ENCODE data around the gene ADAM12. TPM values are rescaled to one million over a fixed set of nuclear protein-coding genes. Genes with fewer than 3 reads are reported as not detected.

ADAM12 gene
- total RNA-seq, 2 experiments from 2014 or later = 1.2 to 1.5 TPM

GRCh38 chr10:126417220-126417825, 29.0 kb upstream of the ADAM12 start:
- DNase-seq (no peak), ATAC-seq (ENCODE audit: poor library complexity) (no peak)
- POLR2A ChIA-PET = no interaction called here
- H3K4me1 ChIP-seq (ENCODE audit: insufficient read depth, low read length) = no peaks in the 10 kb centered on the region
- H3K27ac ChIP-seq (ENCODE audit: low read depth in 1 of 2, low read length in 2 of 2) = no peak overlapping the region
- H3K27me3 ChIP-seq (ENCODE audit: control insufficient read depth in 1 of 2, insufficient read depth in 2 of 2, low read length in 2 of 2) = no peaks in the 10 kb centered on the region
- no peaks in the 10 kb centered on the region for H3K36me3 ChIP-seq (ENCODE audit: insufficient read depth, low read length)
- no peak overlapping the region for H3K4me3 Mint-ChIP-seq
- H3K27ac Mint-ChIP-seq = no peak overlapping the region
- CTCF ChIA-PET = no interaction called here
- TF ChIP-seq CTCF (IDR thresholded peaks at IDR 0.05) = no peak
- H3K27me3 Mint-ChIP-seq = peaks cover 4% of the 10 kb centered on the region
- H3K36me3 Mint-ChIP-seq (ENCODE audit: low read depth) = no peaks in the 10 kb centered on the region
- peaks cover 2% of the 10 kb centered on the region for H3K9me3 Mint-ChIP-seq
- H3K4me1 Mint-ChIP-seq (ENCODE audit: low read depth) = no peaks in the 10 kb centered on the region
- H3K9me3 ChIP-seq (ENCODE audit: control insufficient read depth in 1 of 2, insufficient read depth in 1 of 2, low read length in 2 of 2) = no peaks in the 10 kb centered on the region
- H3K4me3 ChIP-seq (ENCODE audit: low read length) = no peak overlapping the region
- intact Hi-C loops (cut with DNase I, micrococcal nuclease) = no loop called here

GRCh38 chr10:126409821-126410220, 21.5 kb upstream of the ADAM12 start:
- ChIA-PET CTCF (no interaction called here), POLR2A (no interaction called here)
- Mint-ChIP-seq H3K27ac (no peak overlapping the region), H3K27me3 (peaks cover 9% of the 10 kb centered on the region), H3K4me3 (no peak overlapping the region), H3K4me1 (ENCODE audit: low read depth) (no peaks in the 10 kb centered on the region), H3K9me3 (no peaks in the 10 kb centered on the region), H3K36me3 (ENCODE audit: low read depth) (no peaks in the 10 kb centered on the region)
- intact Hi-C loops (cut with DNase I, micrococcal nuclease) = no loop called here
- DNase-seq = no peak
- Histone ChIP-seq H3K27me3 (ENCODE audit: control insufficient read depth in 1 of 2, insufficient read depth in 2 of 2, low read length in 2 of 2) (no peaks in the 10 kb centered on the region), H3K4me1 (ENCODE audit: insufficient read depth, low read length) (no peaks in the 10 kb centered on the region), H3K36me3 (ENCODE audit: insufficient read depth, low read length) (no peaks in the 10 kb centered on the region), H3K9me3 (ENCODE audit: control insufficient read depth in 1 of 2, insufficient read depth in 1 of 2, low read length in 2 of 2) (peaks cover 0 to 3% of the 10 kb centered on the region in 2 experiments), H3K4me3 (ENCODE audit: low read length) (no peak overlapping the region), H3K27ac (ENCODE audit: low read depth in 1 of 2, low read length in 2 of 2) (no peak overlapping the region)
- no peak for TF ChIP-seq CTCF (IDR thresholded peaks at IDR 0.05)
- no peak for ATAC-seq (ENCODE audit: poor library complexity)

- no peak for TF ChIP-seq CTCF (IDR thresholded peaks at IDR 0.05)
- Histone ChIP-seq H3K36me3 (ENCODE audit: insufficient read depth, low read length) (no peaks in the 10 kb centered on the region), H3K4me3 (ENCODE audit: low read length) (no peak overlapping the region), H3K4me1 (ENCODE audit: insufficient read depth, low read length) (no peaks in the 10 kb centered on the region), H3K27me3 (ENCODE audit: control insufficient read depth in 1 of 2, insufficient read depth in 2 of 2, low read length in 2 of 2) (no peaks in the 10 kb centered on the region), H3K27ac (ENCODE audit: low read depth in 1 of 2, low read length in 2 of 2) (no peak overlapping the region), H3K9me3 (ENCODE audit: control insufficient read depth in 1 of 2, insufficient read depth in 1 of 2, low read length in 2 of 2) (peaks cover 0 to 3% of the 10 kb centered on the region in 2 experiments)
- POLR2A ChIA-PET = no interaction called here
- H3K4me1 Mint-ChIP-seq (ENCODE audit: low read depth) = no peaks in the 10 kb centered on the region
- H3K36me3 Mint-ChIP-seq (ENCODE audit: low read depth) = no peaks in the 10 kb centered on the region
- CTCF ChIA-PET = no interaction called here
- H3K4me3 Mint-ChIP-seq = no peak overlapping the region
- ATAC-seq (ENCODE audit: poor library complexity) = no peak
- no peak overlapping the region for H3K27ac Mint-ChIP-seq
- no peaks in the 10 kb centered on the region for H3K9me3 Mint-ChIP-seq
- peaks cover 5% of the 10 kb centered on the region for H3K27me3 Mint-ChIP-seq
- no peak for DNase-seq
- intact Hi-C loops (cut with DNase I, micrococcal nuclease) = no loop called here
Measured at GRCh38 chr10:126408953-126409641, 20.8 kb upstream of the ADAM12 start.

Measured in CD4-positive, alpha-beta T cell (primary cell).